ENCODE data around the gene TBX1. TPM values are rescaled to one million over a fixed set of nuclear protein-coding genes. Genes with fewer than 3 reads are reported as not detected.
A peak's percentile ranks its signal among the peaks of the same experiment; 100 is the strongest.

TBX1 gene
- total and polyA plus RNA-seq, 2 of the 8 experiments (the other 6 are each of a cell fraction or from before 2014, with no cell fraction given), result 0.28 TPM; not detected in 1

- TF ChIP-seq HDAC2 (IDR thresholded peaks at IDR 0.05; ENCODE audit: borderline replicate concordance in 1 of 2, low read depth in 2 of 2, low read length in 2 of 2), result no peak
- no peak for TF ChIP-seq SIX5 (IDR thresholded peaks at IDR 0.05; ENCODE audit: low read depth, low read length)
- TF ChIP-seq SRF (IDR thresholded peaks at IDR 0.05; ENCODE audit: low read depth, low read length), result no peak
- peak; percentile 15 for TF ChIP-seq KDM4A (IDR thresholded peaks at IDR 0.05; ENCODE audit: low read depth, low read length, severe bottlenecking)
- peak; percentile 92 for TF ChIP-seq RNF2 (IDR thresholded peaks at IDR 0.05; ENCODE audit: borderline replicate concordance, low read depth, low read length, missing control alignments, poor library complexity, severe bottlenecking)
- TF ChIP-seq CREB1 (IDR thresholded peaks at IDR 0.05), result no peak
- no peak for TF ChIP-seq TAF7 (optimal IDR thresholded peaks at IDR 0.05; ENCODE audit: borderline replicate concordance, low read depth, low read length)
- no peak for TF ChIP-seq SAP30 (IDR thresholded peaks at IDR 0.05; ENCODE audit: insufficient read depth, insufficient replicate concordance, low read length)
- no peak for TF ChIP-seq EGR1 (IDR thresholded peaks at IDR 0.05; ENCODE audit: borderline replicate concordance, low read depth, low read length)
These were observed at the start of gene TBX1 (continued) for GRCh38 chr22:19760058-19760950.
